HCT116 (cell line): ENCODE data around the gene CRLF3. TPM values are rescaled to one million over a fixed set of nuclear protein-coding genes. Genes with fewer than 3 reads are reported as not detected.
"Not testable (repeated sequence)": the region's sequence is repeated elsewhere in the genome, so short reads cannot be mapped to it uniquely, and the experiment has no call there.

ENCODE experiments used
- ATAC-seq: fragments of 200-7000 bp; cut with Tn5 transposase; 2 replicates; pipeline ENCODE4 v1.9.1; 2020; ENCODE audit warnings: mild to moderate bottlenecking, moderate library complexity
- BruUV-seq: library from RNA; stranded (reverse); fragments of 400-500 nt; replicated peaks from 2 replicates; lab custom pipeline; 2021; lab: Mats Ljungman, UMichigan
- CTCF ChIA-PET: fragments of 300-600 bp; sonication (Branson Sonifier 250); formaldehyde crosslinking; loops from one replicate; lab custom pipeline; 2021; ENCODE audit warnings: antibody characterized with exemption; lab: Charles Lee
- POLR2A ChIA-PET: fragments of 300-600, 350-600 bp; sonication (Branson Sonifier 250); formaldehyde crosslinking; loops from one replicate; lab custom pipeline; 2021; ENCODE audit warnings: antibody characterized with exemption; lab: Charles Lee
- RAD21 ChIA-PET, 2 experiments: fragments of 300-600 bp; sonication (Branson Sonifier 250); formaldehyde crosslinking; loops; one replicate each; lab custom pipeline; 2023; ENCODE audit warnings: low total read pairs in 2 of 2; ENCODE audit not compliant: uncharacterized antibody in 2 of 2, unreplicated experiment in 2 of 2, low non-redundant PET in 1 of 2; lab: Charles Lee
- DNase-seq: peaks from one replicate; pipeline ENCODE4 v3.0.0-alpha.2; 2010; ENCODE audit warnings: low read depth, low spot score
- H2AFZ ChIP-seq: fragments of 200-600 bp; shearing (Covaris generic), sonication (generic); 2 replicates; pipeline ENCODE4 v1.6.1; 2017; ENCODE audit warnings: low read depth, mixed run types, mixed read lengths, antibody characterized with exemption, low read length; ENCODE audit not compliant: poor library complexity, severe bottlenecking
- H3K27ac ChIP-seq: 2 replicates; pipeline ENCODE4 v1.5.1; 2012; ENCODE audit warnings: low read depth, low read length
- H3K27me3 ChIP-seq: fragments of 200-600 bp; sonication (generic); 2 replicates; pipeline ENCODE4 v1.6.1; 2016; ENCODE audit warnings: mixed run types, low read length, mixed read lengths; ENCODE audit not compliant: insufficient read depth
- H3K36me3 ChIP-seq, 2 experiments: fragments of 200-500 bp in 1 of 2; fragments of 200-600 bp in 1 of 2; sonication (Bioruptor generic) in 1 of 2; sonication (generic) in 1 of 2; 2 replicates each; pipeline versions ENCODE4 v1.5.1 to v1.6.1; 2014 to 2016; ENCODE audit warnings: low read length in 2 of 2, inconsistent platforms in 1 of 2, mixed read lengths in 1 of 2, mixed run types in 1 of 2; ENCODE audit not compliant: insufficient read depth in 2 of 2, control insufficient read depth in 1 of 2
- H3K4me1 ChIP-seq, 2 experiments: fragments of 200-600 bp in 1 of 2; sonication (generic) in 1 of 2; 2 replicates each; pipeline versions ENCODE4 v1.5.1 to v1.6.1; 2012 to 2017; ENCODE audit warnings: low read length in 2 of 2, inconsistent platforms in 1 of 2, mild to moderate bottlenecking in 1 of 2, mixed read lengths in 1 of 2, mixed run types in 1 of 2, moderate library complexity in 1 of 2; ENCODE audit not compliant: insufficient read depth in 2 of 2, control insufficient read depth in 1 of 2
- H3K4me2 ChIP-seq: fragments of 200-600 bp; sonication (generic); 2 replicates; pipeline ENCODE4 v1.6.1; 2017; ENCODE audit warnings: mixed run types, low read length, mixed read lengths
- H3K4me3 ChIP-seq, 2 experiments: fragments of 200-600 bp in 1 of 2; sonication (generic) in 1 of 2; replicated peaks in 1 of 2; 2 replicates each; pipeline ENCODE4 v1.5.1; 2011 to 2016; ENCODE audit warnings: low read length in 2 of 2, control low read depth in 1 of 2, low read depth in 1 of 2, mild to moderate bottlenecking in 1 of 2, mixed read lengths in 1 of 2, mixed run types in 1 of 2
- H3K79me2 ChIP-seq: fragments of 200-600 bp; sonication (generic); 2 replicates; pipeline ENCODE4 v1.6.1; 2017; ENCODE audit warnings: mild to moderate bottlenecking, mixed run types, low read length, moderate library complexity, mixed read lengths; ENCODE audit not compliant: insufficient read depth
- H3K9ac ChIP-seq: fragments of 200-600 bp; sonication (generic); 2 replicates; pipeline ENCODE4 v1.6.1; 2016; ENCODE audit warnings: low read length, mixed read lengths
- H3K9me2 ChIP-seq: fragments of 200-600 bp; sonication (generic), shearing (Covaris generic); 2 replicates; pipeline ENCODE4 v1.6.1; 2017; ENCODE audit warnings: mixed run types, mild to moderate bottlenecking, moderate library complexity; ENCODE audit not compliant: insufficient read depth
- H3K9me3 ChIP-seq, 2 experiments: fragments of 200-500 bp in 1 of 2; fragments of 200-600 bp in 1 of 2; sonication (Bioruptor generic) in 1 of 2; sonication (generic) in 1 of 2; 2 replicates each; pipeline ENCODE4 v1.6.1; 2014 to 2017; ENCODE audit warnings: low read length in 2 of 2, mixed read lengths in 2 of 2, inconsistent platforms in 1 of 2, low read depth in 1 of 2, mild to moderate bottlenecking in 1 of 2, mixed run types in 1 of 2, moderate library complexity in 1 of 2; ENCODE audit not compliant: control insufficient read depth in 1 of 2, insufficient read depth in 1 of 2
- H4K20me1 ChIP-seq: fragments of 200-600 bp; sonication (generic), shearing (Covaris generic); 2 replicates; pipeline ENCODE4 v1.6.1; 2017; ENCODE audit warnings: mixed run types, mild to moderate bottlenecking, moderate library complexity; ENCODE audit not compliant: insufficient read depth
- intact Hi-C: fragments of 100-400 bp; cut with micrococcal nuclease; formaldehyde crosslinking; loops from 2 replicates; pipeline ENCODE4 v1.10.0; 2022
- total RNA-seq: library from RNA; stranded (reverse); gene quantifications from one replicate; pipeline ENCODE4 v1.2.1, GENCODE V29; 2021; ENCODE audit not compliant: unreplicated experiment

CRLF3 gene
- total RNA-seq, 1 experiment from 2014 or later, result 32.4 TPM

DNA sequence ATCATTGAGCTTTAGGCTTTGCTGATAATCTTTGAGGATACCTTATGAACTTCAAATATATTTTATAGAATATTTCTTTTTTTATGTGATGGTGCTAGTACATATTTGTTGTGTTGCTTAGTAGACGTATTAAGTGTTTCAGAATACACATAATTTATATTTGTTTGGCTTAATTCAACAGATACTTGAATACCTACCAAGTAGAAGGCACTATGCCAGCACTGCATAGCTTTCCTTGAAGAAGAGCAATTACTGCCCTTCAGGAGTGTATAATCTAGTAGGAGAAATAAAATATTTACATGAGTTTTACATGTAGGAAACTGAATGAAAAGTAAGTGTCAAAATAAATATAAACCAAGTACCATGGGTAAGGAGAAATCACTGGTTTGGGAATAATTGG, 81.8 kb downstream of the CRLF3 start:
- H3K36me3 ChIP-seq, H3K4me1 ChIP-seq, H2AFZ ChIP-seq, POLR2A ChIA-PET, RAD21 ChIA-PET, DNase-seq, ATAC-seq, BruUV-seq, H3K9me2 ChIP-seq, intact Hi-C loops, H3K9ac ChIP-seq, H3K27ac ChIP-seq, CTCF ChIA-PET, H3K4me2 ChIP-seq, H3K9me3 ChIP-seq, H4K20me1 ChIP-seq, H3K27me3 ChIP-seq, H3K4me3 ChIP-seq: not testable (repeated sequence)
- peaks cover 73% of the 10 kb centered on the region for H3K79me2 ChIP-seq

DNA sequence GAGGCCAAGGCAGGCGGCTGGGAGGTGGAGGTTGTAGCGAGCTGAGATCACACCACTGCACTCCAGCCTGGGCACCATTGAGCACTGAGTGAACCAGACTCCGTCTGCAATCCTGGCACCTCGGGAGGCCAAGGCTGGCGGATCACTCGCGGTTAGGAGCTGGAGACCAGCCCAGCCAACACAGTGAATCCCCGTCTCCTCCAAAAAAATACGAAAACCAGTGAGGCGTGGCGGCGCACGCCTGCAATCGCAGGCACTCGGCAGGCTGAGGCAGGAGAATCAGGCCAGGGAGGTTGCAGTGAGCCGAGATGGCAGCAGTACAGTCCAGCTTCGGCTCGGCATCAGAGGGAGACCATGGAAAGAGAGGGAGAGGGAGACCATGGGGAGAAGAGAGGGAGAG, 88.1 kb downstream of the CRLF3 start:
- peaks cover 10% of the 10 kb centered on the region; the same call in 1 of the 2 replicates for H4K20me1 ChIP-seq
- H3K4me2 ChIP-seq, CTCF ChIA-PET, H3K9me2 ChIP-seq, H2AFZ ChIP-seq, RAD21 ChIA-PET, H3K36me3 ChIP-seq, H3K9me3 ChIP-seq, H3K4me3 ChIP-seq, H3K27me3 ChIP-seq, POLR2A ChIA-PET, H3K27ac ChIP-seq, H3K9ac ChIP-seq, ATAC-seq, BruUV-seq, intact Hi-C loops, H3K4me1 ChIP-seq, DNase-seq: not testable (repeated sequence)
- peaks cover 80% of the 10 kb centered on the region for H3K79me2 ChIP-seq

DNA sequence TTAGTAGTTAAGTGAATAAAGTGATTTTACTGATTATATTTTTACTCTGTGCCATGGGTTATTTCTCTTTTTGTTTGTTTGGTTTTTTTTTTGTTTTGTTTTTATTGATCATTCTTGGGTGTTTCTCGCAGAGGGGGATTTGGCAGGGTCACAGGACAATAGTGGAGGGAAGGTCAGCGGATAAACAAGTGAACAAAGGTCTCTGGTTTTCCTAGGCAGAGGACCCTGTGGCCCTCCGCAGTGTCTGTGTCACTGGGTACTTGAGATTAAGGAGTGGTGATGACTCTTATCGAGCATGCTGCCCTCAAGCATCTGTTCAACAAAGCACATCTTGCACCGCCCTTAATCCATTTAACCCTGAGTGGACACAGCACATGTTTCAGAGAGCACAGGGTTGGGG, 88.8 kb downstream of the CRLF3 start:
- H3K9me3 ChIP-seq, H3K9ac ChIP-seq, ATAC-seq, CTCF ChIA-PET, H3K27me3 ChIP-seq, H3K36me3 ChIP-seq, H3K9me2 ChIP-seq, H2AFZ ChIP-seq, H3K4me2 ChIP-seq, H3K4me3 ChIP-seq, POLR2A ChIA-PET, H3K27ac ChIP-seq, RAD21 ChIA-PET, BruUV-seq, intact Hi-C loops, DNase-seq: not testable (repeated sequence)
- H3K79me2 ChIP-seq, result peaks cover 73% of the 10 kb centered on the region
- peaks cover 4 to 12% of the 10 kb centered on the region in 2 experiments for H3K4me1 ChIP-seq
- H4K20me1 ChIP-seq, result peaks cover 10% of the 10 kb centered on the region; the same call in 1 of the 2 replicates

DNA sequence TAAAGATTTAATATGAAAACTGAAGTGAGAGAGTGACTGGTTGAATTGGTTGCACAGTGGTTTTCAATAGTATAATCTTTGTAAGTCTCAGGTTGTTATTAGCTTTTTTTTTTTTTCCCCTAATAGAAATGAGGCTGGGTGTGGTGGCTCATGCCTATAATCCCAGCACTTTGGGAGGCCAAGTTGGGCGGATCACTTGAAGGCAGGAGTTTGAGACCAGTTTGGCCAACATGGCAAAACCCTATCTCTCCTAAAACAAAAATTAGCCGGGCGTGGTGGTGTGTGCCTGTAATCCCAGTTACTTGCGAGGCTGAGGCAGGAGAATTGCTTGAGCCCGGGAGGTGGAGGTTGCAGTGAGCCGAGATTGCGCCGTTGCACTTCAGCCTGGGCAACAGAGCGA, 89.3 kb downstream of the CRLF3 start:
- peaks cover 69% of the 10 kb centered on the region for H3K79me2 ChIP-seq
- RAD21 ChIA-PET, H3K9ac ChIP-seq, BruUV-seq, DNase-seq, CTCF ChIA-PET, H2AFZ ChIP-seq, H3K27me3 ChIP-seq, H3K4me3 ChIP-seq, ATAC-seq, POLR2A ChIA-PET, intact Hi-C loops, H3K36me3 ChIP-seq, H3K9me3 ChIP-seq, H3K9me2 ChIP-seq, H3K27ac ChIP-seq, H3K4me2 ChIP-seq: not testable (repeated sequence)
- peaks cover 10% of the 10 kb centered on the region; the same call in 1 of the 2 replicates for H4K20me1 ChIP-seq
- H3K4me1 ChIP-seq, result peaks cover 4 to 15% of the 10 kb centered on the region in 2 experiments
